PFSK-1 (cell line): Measurements from ENCODE around the gene RGS19.

Experiments used
- FOXP2 ChIP-seq: optimal IDR thresholded peaks from 2 replicates; pipeline ENCODE3; 2011; ENCODE audit warnings: borderline replicate concordance, control low read depth, inconsistent platforms; ENCODE audit not compliant: insufficient read depth; ENCODE audit errors: extremely low read length, extremely low read depth
- POLR2AphosphoS5 ChIP-seq: IDR thresholded peaks from 2 replicates; pipeline ENCODE4 v1.6.1; 2012; ENCODE audit warnings: low read depth, mild to moderate bottlenecking, control low read depth, low read length, moderate library complexity
- REST ChIP-seq, 2 experiments: IDR thresholded peaks; 2 replicates each; pipeline versions ENCODE4 v1.6.1 to v1.8.0; 2011 to 2012; ENCODE audit warnings: low read depth in 2 of 2, low read length in 2 of 2, control low read depth in 1 of 2, inconsistent platforms in 1 of 2, mild to moderate bottlenecking in 1 of 2, moderate library complexity in 1 of 2; ENCODE audit not compliant: insufficient read depth in 1 of 2
- SIN3A ChIP-seq: IDR thresholded peaks from 2 replicates; pipeline ENCODE4 v1.6.1; 2012; ENCODE audit warnings: mild to moderate bottlenecking, low read length, moderate library complexity, borderline replicate concordance; ENCODE audit not compliant: insufficient read depth
- TAF1 ChIP-seq: IDR thresholded peaks from 2 replicates; pipeline ENCODE4 v1.6.1; 2012; ENCODE audit warnings: low read length, control low read depth, borderline replicate concordance; ENCODE audit not compliant: insufficient read depth

Gene RGS19

DNA sequence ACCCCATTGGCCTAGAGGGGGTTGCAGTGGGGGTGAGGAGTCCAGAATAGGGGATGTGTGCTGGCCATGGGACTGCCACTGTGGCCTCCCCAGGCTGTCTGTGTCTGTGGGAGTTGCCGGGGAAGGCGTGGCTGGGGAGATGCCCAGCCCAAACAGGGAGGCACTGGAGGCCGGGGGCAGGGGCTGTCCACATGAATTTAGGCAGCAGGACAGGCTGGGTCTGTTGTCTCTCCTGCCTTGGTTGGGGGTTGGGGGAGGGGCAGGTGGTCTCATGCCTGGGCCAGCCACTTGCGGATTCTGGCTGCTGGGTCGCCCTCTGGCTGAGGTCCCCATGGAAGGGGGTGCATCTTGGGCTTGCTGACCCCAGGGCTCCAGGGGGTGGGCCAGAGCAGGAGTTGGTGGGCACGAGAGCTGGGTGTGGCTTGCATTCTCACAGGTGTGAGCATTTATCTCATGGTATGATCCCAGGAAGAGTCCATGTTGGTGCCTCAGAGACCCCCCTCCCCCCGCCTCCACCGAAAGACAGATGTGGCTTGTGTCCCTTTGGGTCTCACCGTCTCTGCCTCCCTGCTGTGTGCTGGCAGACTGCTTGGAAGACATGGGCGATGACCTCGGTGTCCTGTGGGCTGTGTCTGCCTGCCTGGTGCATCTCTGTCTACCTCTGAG, 33.8 kb downstream of the RGS19 start:
- TF ChIP-seq FOXP2 (no peak), REST (IDR thresholded peaks at IDR 0.05; ENCODE audit: insufficient read depth in 1 of 2, low read depth in 2 of 2, low read length in 2 of 2) (no peak), TAF1 (no peak), POLR2AphosphoS5 (no peak), SIN3A (no peak)

- no peak for TF ChIP-seq SIN3A
- no peak for TF ChIP-seq FOXP2
- TF ChIP-seq TAF1: no peak
- TF ChIP-seq REST (IDR thresholded peaks at IDR 0.05; ENCODE audit: insufficient read depth in 1 of 2, low read depth in 2 of 2, low read length in 2 of 2): no peak
- no peak for TF ChIP-seq POLR2AphosphoS5
These were observed 34.7 kb downstream of the RGS19 start for GRCh38 chr20:64044484-64045247.

- no peak for TF ChIP-seq REST (IDR thresholded peaks at IDR 0.05; ENCODE audit: insufficient read depth in 1 of 2, low read depth in 2 of 2, low read length in 2 of 2)
- no peak for TF ChIP-seq SIN3A
- no peak for TF ChIP-seq FOXP2
- no peak for TF ChIP-seq TAF1
- TF ChIP-seq POLR2AphosphoS5: no peak
These were observed 35.5 kb downstream of the RGS19 start for GRCh38 chr20:64043768-64044167.

GRCh38 chr20:64042054-64042781, 37.1 kb downstream of the RGS19 start:
- no peak for TF ChIP-seq SIN3A
- no peak for TF ChIP-seq TAF1
- peak; percentile 25 for TF ChIP-seq FOXP2
- TF ChIP-seq REST (IDR thresholded peaks at IDR 0.05; ENCODE audit: insufficient read depth in 1 of 2, low read depth in 2 of 2, low read length in 2 of 2): no peak
- TF ChIP-seq POLR2AphosphoS5: no peak

- TF ChIP-seq POLR2AphosphoS5: no peak
These were observed 37.6 kb downstream of the RGS19 start for GRCh38 chr20:64041781-64042053.
